Ovary (tissue), 9 donors: Measurements from ENCODE around the gene ATP9A. TPM values are rescaled to one million over a fixed set of nuclear protein-coding genes. Genes with fewer than 3 reads are reported as not detected.

Experiments
- DNase-seq, 5 donors: peaks; one replicate each; pipeline ENCODE4 v3.0.0-alpha.2; 2019 to 2020
- H3K27ac ChIP-seq, 2 donors: fragments of 200-600 bp; one replicate each; pipeline versions ENCODE4 v1.5.1 to v1.8.0; 2019 to 2022
- H3K27me3 ChIP-seq: fragments of 200-600 bp; one replicate; pipeline ENCODE4 v1.8.0; 2022
- H3K36me3 ChIP-seq: fragments of 200-600 bp; sonication (generic); one replicate; pipeline ENCODE4 v1.5.1; 2019
- H3K4me1 ChIP-seq: one replicate; pipeline ENCODE4 v1.8.1; 2013; ENCODE audit warnings: mild to moderate bottlenecking, moderate library complexity; ENCODE audit not compliant: insufficient read depth
- H3K4me3 ChIP-seq: fragments of 200-600 bp; sonication (generic); one replicate; pipeline ENCODE4 v1.5.1; 2017
- H3K9me3 ChIP-seq, 2 donors: fragments of 200-600 bp in 1 of 2; sonication (generic) in 1 of 2; one replicate each; pipeline versions ENCODE4 v1.5.1 to v1.8.1; 2013 to 2019; ENCODE audit warnings: mild to moderate bottlenecking in 1 of 2, moderate library complexity in 1 of 2
- CTCF ChIP-seq, 3 donors: fragments of 450-650 bp in 2 of 3; fragments of 200-600 bp in 1 of 3; IDR thresholded peaks; one replicate each; pipeline versions ENCODE4 v1.5.1 to v1.8.0; 2016 to 2022; ENCODE audit warnings: antibody characterized with exemption in 3 of 3, mild to moderate bottlenecking in 1 of 3
- EP300 ChIP-seq: sonication (generic); formaldehyde crosslinking; IDR thresholded peaks from one replicate; pipeline ENCODE4 v1.6.1; 2017; ENCODE audit warnings: antibody characterized with exemption
- POLR2A ChIP-seq: fragments of 450-650 bp; IDR thresholded peaks from one replicate; pipeline ENCODE4 v1.6.1; 2017; ENCODE audit warnings: antibody characterized with exemption, mild to moderate bottlenecking, moderate library complexity
- WGBS, 3 donors: extraction: QIAGEN DNeasy Blood & Tissue Kit in 1 of 3; methylation state at CpG; one replicate each; pipeline versions ENCODE4 v1.1.5 to v1.1.7; 2013 to 2017; 5-methylcytosine and 5-hydroxymethylcytosine counted together
- intact Hi-C, 4 donors: fragments of 100-400 bp; cut with DNase I; formaldehyde crosslinking; loops; one replicate each; pipeline versions ENCODE4 v1.11.0 to v1.15.1; 2022 to 2023
- polyA plus RNA-seq, 2 donors: library from polyadenylated mRNA; stranded (reverse); fragments of 200-250 nt in 1 of 2; fragments of 350-450 nt in 1 of 2; fragmentation: Illumina TruSeq in 1 of 2; extraction: RNeasy Lipid Tissue Mini Kit (QIAGEN cat#74804) in 1 of 2; gene quantifications; one replicate each; pipeline ENCODE4 v1.2.3, GENCODE V29; 2013 to 2014
- total RNA-seq, 7 donors: library from RNA; depleted of rRNA in 2 of 7; stranded (reverse); fragments of >200 nt in 2 of 7; fragmentation: NEBNext Ultra II Directional in 3 of 7; extraction: Animal tissue kit (Norgen Biotek cat#: 25700) in 3 of 7; gene quantifications; one replicate each; pipeline versions ENCODE4 v1.1.0 to v1.2.4, GENCODE V29; 2016 to 2023
- donor health status: DM: no; HTN: no; CAD: no; lungs with moderate emphysema.
- donor health status: DM: no; HTN: no; CAD: no.
- donor health status: Bipolar disorder and iron deficiency.
- donor health status: DM: yes; HTN: yes; CAD: no.
- donor health status: DM: no; HTN: no; CAD: no.
- donor health status: DM: yes; HTN: yes; CAD: no.

The ATP9A gene
- total and polyA plus RNA-seq, 9 donors, result 12.9 to 44.6 (median 29.2) TPM

GRCh38 chr20:51736947-51737346, 31.2 kb downstream of the ATP9A start:
- WGBS, 3 donors, result 74 to 76% (median 75%) methylated on average over 5 of the region's 5 CpGs
- no peak overlapping the region for H3K27ac ChIP-seq
- no peak for DNase-seq
- TF ChIP-seq POLR2A (no peak), CTCF (IDR thresholded peaks at IDR 0.05) (no peak), EP300 (no peak)
- H3K4me1 ChIP-seq, result peaks cover 7% of the 10 kb centered on the region
- H3K27me3 ChIP-seq, result no peaks in the 10 kb centered on the region
- no peaks in the 10 kb centered on the region for H3K9me3 ChIP-seq
- no peaks in the 10 kb centered on the region for H3K36me3 ChIP-seq
- intact Hi-C loops, result no loop called here
- H3K4me3 ChIP-seq, result no peak overlapping the region

GRCh38 chr20:51735728-51736600, 32.2 kb downstream of the ATP9A start:
- intact Hi-C loops, result no loop called here
- Histone ChIP-seq H3K27me3 (no peaks in the 10 kb centered on the region), H3K4me1 (peaks cover 12% of the 10 kb centered on the region), H3K4me3 (no peak overlapping the region), H3K9me3 (no peaks in the 10 kb centered on the region), H3K36me3 (no peaks in the 10 kb centered on the region), H3K27ac (no peak overlapping the region)
- TF ChIP-seq POLR2A (no peak), EP300 (no peak), CTCF (IDR thresholded peaks at IDR 0.05) (no peak)
- DNase-seq, result peak in 1 of 5 donors; percentile 13
- 76 to 83% (median 81%) methylated on average over 11 of the region's 11 CpGs for WGBS, 3 donors

GRCh38 chr20:51734876-51735720, 33.1 kb downstream of the ATP9A start:
- WGBS, 3 donors, result 53 to 58% (median 56%) methylated on average over 13 of the region's 13 CpGs
- TF ChIP-seq CTCF (IDR thresholded peaks at IDR 0.05) (no peak), POLR2A (no peak), EP300 (no peak)
- no peaks in the 10 kb centered on the region for H3K27me3 ChIP-seq
- no peak overlapping the region for H3K27ac ChIP-seq
- peak in 1 of 5 donors; percentile 22 for DNase-seq
- H3K4me1 ChIP-seq, result peaks cover 12% of the 10 kb centered on the region
- no peak overlapping the region for H3K4me3 ChIP-seq
- intact Hi-C loops, result no loop called here
- H3K9me3 ChIP-seq, result no peaks in the 10 kb centered on the region
- H3K36me3 ChIP-seq, result no peaks in the 10 kb centered on the region

- intact Hi-C loops, result no loop called here
- Histone ChIP-seq H3K27ac (no peak overlapping the region), H3K36me3 (no peaks in the 10 kb centered on the region), H3K4me3 (no peak overlapping the region), H3K4me1 (peaks cover 12% of the 10 kb centered on the region), H3K9me3 (no peaks in the 10 kb centered on the region), H3K27me3 (no peaks in the 10 kb centered on the region)
- WGBS, 3 donors, result 86 to 93% (median 91%) methylated on average over 3 of the region's 3 CpGs
- DNase-seq, result no peak
- TF ChIP-seq EP300 (no peak), CTCF (IDR thresholded peaks at IDR 0.05) (no peak)
Observed at GRCh38 chr20:51733070-51733469, 35.1 kb downstream of the ATP9A start.
